ENCODE results near the gene KDM3B. TPM values are rescaled to one million over a fixed set of nuclear protein-coding genes. Genes with fewer than 3 reads are reported as not detected.

The KDM3B gene
- total RNA-seq, 2 donors from 2014 or later = 29.7 to 42.3 TPM

- DNase-seq (no peak), ATAC-seq (no peak)
- H3K36me3 ChIP-seq (replicated peaks in 1 of 2; ENCODE audit: insufficient read depth in 1 of 2, low read depth in 2 of 2) = peaks cover 0 to 9% of the 10 kb centered on the region in 2 donors
- intact Hi-C loops (cut with DNase I) = no loop called here
- H3K9me3 ChIP-seq = no peaks in the 10 kb centered on the region
- H3K27me3 ChIP-seq = no peaks in the 10 kb centered on the region
- no peak for TF ChIP-seq CTCF (IDR thresholded peaks at IDR 0.05)
- peaks cover 10% of the 10 kb centered on the region for H3K4me1 ChIP-seq
- no peak overlapping the region for H3K4me3 ChIP-seq
- H3K27ac ChIP-seq = no peak overlapping the region
- WGBS, 2 donors = 59 to 61% methylated on average over 16 to 20 of the region's 20 CpGs
These were observed 87.1 kb downstream of the KDM3B start for GRCh38 chr5:138439477-138440158.

GRCh38 chr5:138440159-138441073 lies 87.9 kb downstream of the KDM3B start:
- H3K9me3 ChIP-seq = no peaks in the 10 kb centered on the region
- H3K36me3 ChIP-seq (replicated peaks in 1 of 2; ENCODE audit: insufficient read depth in 1 of 2, low read depth in 2 of 2) = peaks cover 0 to 7% of the 10 kb centered on the region in 2 donors
- H3K4me1 ChIP-seq = peaks cover 10% of the 10 kb centered on the region
- 87 to 89% methylated on average over 17 of the region's 17 CpGs for WGBS, 2 donors
- intact Hi-C loops (cut with DNase I) = no loop called here
- no peak overlapping the region for H3K27ac ChIP-seq
- no peak overlapping the region for H3K4me3 ChIP-seq
- no peaks in the 10 kb centered on the region for H3K27me3 ChIP-seq
- DNase-seq (no peak), ATAC-seq (no peak)
- TF ChIP-seq CTCF (IDR thresholded peaks at IDR 0.05) = no peak
- no peak for TF ChIP-seq POLR2A (IDR thresholded peaks at IDR 0.05)

DNA sequence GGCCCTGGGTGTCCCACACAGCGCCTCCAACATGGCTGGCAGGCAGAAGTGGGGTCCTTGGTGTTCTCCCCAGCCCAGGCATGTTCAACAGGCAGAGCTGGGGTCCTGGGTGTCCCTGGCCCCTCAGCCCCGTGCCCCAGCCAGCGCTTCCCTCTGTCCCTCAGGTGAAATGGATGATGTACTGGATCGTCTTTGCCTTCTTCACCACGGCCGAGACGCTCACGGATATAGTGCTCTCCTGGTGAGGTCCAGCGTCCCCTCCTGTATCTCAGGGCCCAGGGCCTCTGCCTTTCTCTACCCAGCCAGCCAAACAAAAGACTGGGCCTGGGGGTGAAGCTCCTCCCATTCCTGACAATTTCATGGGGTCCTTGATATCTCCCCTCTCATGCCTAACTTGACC lies 88.7 kb downstream of the KDM3B start:
- intact Hi-C loops (cut with DNase I) = no loop called here
- Histone ChIP-seq H3K4me3 (no peak overlapping the region), H3K27me3 (no peaks in the 10 kb centered on the region), H3K9me3 (no peaks in the 10 kb centered on the region), H3K36me3 (replicated peaks in 1 of 2; ENCODE audit: insufficient read depth in 1 of 2, low read depth in 2 of 2) (no peaks in the 10 kb centered on the region), H3K27ac (no peak overlapping the region), H3K4me1 (peaks cover 10% of the 10 kb centered on the region)
- no peak for TF ChIP-seq CTCF (IDR thresholded peaks at IDR 0.05)
- no peak for TF ChIP-seq POLR2A (IDR thresholded peaks at IDR 0.05)
- ATAC-seq = no peak
- 66 to 91% methylated on average over 6 to 9 of the region's 9 CpGs for WGBS, 2 donors
- DNase-seq = no peak

DNA sequence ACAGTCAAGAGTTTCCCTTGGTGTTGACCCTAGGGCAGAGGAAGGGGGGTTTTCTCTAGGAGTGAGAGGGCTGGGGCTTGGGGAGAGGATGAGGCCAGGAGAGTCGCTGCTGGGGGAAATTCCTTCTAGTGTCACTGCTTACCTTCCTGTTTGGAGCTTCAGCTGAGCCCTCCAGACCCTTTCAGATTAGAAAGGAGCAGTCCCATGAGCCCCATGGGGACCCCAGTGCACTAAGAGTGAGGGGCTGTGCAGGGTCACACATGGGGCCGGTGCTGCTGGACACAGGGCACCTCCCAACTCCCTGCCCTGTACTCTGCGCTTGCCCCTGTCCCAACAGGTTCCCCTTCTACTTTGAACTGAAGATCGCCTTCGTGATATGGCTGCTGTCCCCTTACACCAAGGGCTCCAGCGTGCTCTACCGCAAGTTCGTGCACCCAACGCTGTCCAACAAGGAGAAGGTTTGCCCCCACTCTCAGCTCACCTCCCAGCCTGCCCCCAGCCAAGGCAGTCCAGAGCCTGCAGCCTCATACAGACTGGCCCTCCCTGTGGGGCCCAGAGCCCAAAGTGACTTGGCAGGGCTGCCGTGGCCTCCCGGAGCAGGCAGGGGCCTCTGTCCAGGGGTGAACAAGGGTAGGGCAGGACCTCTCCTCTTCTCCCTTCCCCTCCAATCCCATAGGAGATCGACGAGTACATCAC lies 91.7 kb downstream of the KDM3B start:
- Histone ChIP-seq H3K27me3 (no peaks in the 10 kb centered on the region), H3K27ac (no peak overlapping the region), H3K4me3 (no peak overlapping the region), H3K9me3 (no peaks in the 10 kb centered on the region), H3K36me3 (replicated peaks in 1 of 2; ENCODE audit: insufficient read depth in 1 of 2, low read depth in 2 of 2) (no peaks in the 10 kb centered on the region), H3K4me1 (peaks cover 3% of the 10 kb centered on the region)
- ATAC-seq (no peak), DNase-seq (no peak)
- 77 to 91% methylated on average over 8 to 12 of the region's 13 CpGs for WGBS, 2 donors
- intact Hi-C loops (cut with DNase I) = no loop called here
- TF ChIP-seq POLR2A (IDR thresholded peaks at IDR 0.05) (no peak), CTCF (IDR thresholded peaks at IDR 0.05) (no peak)
